Astrocyte of the hippocampus (primary cell): ENCODE data around the gene TGFBR1.
"Not testable (repeated sequence)": the region's sequence is repeated elsewhere in the genome, so short reads cannot be mapped to it uniquely, and the experiment has no call there.

Source experiments
- DNase-seq: peaks from one replicate; pipeline ENCODE4 v3.0.0; 2011; ENCODE audit warnings: low read depth, low spot score

The TGFBR1 gene

DNA sequence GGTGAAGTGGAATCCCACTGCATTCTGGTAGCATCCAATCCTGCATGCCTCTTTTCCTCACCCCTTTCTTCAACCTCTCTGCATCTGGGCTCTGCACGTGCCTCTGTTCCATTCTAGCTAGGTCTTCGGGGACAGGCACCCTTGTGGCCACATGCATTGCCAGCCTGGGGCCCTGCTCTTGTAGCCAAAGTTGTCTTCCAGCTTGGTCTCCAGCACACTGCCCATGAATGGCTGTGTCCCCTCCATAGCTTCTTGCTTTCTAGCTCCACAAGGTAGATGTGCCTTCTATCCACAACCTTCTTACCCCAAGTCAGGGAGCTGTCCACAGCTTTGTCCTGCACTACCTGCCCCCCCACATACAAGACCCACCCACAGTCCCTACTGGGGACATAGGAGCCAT lies 84.3 kb downstream of the TGFBR1 start:
- DNase-seq: no peak

GRCh38 chr9:99189887-99190596 lies 85.1 kb downstream of the TGFBR1 start:
- no peak for DNase-seq

GRCh38 chr9:99190597-99191283 lies 85.8 kb downstream of the TGFBR1 start:
- DNase-seq: no peak

GRCh38 chr9:99192786-99193465 lies 88.0 kb downstream of the TGFBR1 start:
- DNase-seq: no peak

- no peak for DNase-seq
These were observed 88.5 kb downstream of the TGFBR1 start for GRCh38 chr9:99193466-99193821.

DNA sequence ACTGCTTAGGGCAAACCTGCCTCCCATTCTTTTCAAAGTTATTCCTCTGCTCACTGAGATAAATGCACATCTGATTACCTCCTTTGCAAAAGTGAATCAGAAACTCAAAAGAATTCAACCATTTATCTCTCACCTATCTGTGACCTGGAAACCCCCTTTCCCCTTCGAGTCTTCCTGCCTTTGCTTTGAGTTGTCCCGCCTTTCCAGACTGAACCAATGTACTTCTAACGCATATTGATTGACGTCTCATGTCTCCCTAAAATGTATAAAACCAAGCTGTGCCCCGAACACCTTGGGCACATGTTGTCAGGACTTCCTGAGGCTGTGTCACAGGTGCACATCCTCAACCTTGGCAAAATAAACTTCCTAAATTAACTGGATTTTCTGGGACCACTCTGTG lies 91.6 kb downstream of the TGFBR1 start:
- DNase-seq: not testable (repeated sequence)

GRCh38 chr9:99197124-99197630 lies 92.3 kb downstream of the TGFBR1 start:
- no peak for DNase-seq

GRCh38 chr9:99197987-99198386 lies 93.1 kb downstream of the TGFBR1 start:
- no peak for DNase-seq

DNA sequence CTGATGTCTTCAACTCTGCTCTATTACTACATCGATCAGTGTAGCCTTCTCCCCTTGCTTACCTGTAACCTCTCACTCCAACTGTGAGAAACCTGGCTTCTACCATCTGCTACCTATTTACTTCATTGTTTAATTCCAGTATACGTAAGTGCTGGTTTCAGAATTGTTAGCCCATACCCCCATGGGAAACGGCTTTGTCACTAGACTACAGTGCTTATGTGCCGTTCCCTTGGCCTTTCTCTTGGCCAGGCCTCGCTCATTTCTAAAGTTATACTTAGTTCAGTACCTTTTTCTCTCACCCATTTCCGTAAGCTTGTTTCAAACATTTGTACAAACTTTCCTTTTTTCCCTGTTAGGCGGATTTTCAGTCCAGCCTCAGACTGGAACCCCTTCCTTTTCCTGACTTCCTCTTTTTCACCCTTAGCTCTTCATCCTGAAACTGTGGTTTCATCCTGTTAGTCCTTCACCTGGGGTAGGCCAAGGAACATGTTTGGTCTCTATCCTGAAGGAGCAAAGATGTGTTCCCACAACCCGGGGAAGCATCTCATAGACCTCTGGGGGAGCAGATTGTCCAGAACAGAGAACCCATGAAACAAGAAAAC lies 95.1 kb downstream of the TGFBR1 start:
- DNase-seq: no peak

DNA sequence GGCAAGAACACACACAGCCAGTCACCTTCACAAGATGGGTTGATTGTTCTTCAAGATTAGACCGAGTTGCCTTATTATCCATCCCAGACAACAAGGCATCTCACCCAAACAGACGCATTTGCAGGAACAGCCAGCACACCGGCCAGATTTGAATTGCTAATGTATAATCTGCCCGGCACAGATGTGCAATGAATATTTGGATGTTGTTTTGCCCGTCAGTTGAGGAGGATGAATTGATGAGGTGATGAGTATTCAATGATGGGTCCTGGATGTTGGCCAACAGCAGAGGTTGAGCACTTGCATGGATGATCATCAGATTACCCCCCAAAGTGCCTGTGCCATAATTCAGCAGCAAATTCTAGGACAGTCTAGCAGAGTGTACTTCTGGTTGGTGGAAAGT lies 96.7 kb downstream of the TGFBR1 start:
- no peak for DNase-seq
